C4-2B (cell line): ENCODE measurements around the gene NLRP14.

ENCODE experiments used
- H3K27ac ChIP-seq: fragments of 450-650 bp; 2 replicates; pipeline ENCODE4 v1.5.1; 2017
- CTCF ChIP-seq: fragments of 450-650 bp; conservative IDR thresholded peaks from 2 replicates; pipeline ENCODE4 v1.5.1; 2017; ENCODE audit warnings: mild to moderate bottlenecking
- ZFX ChIP-seq: fragments of 450-650 bp; IDR thresholded peaks from 2 replicates; pipeline ENCODE4 v1.6.1; 2017

NLRP14 gene

GRCh38 chr11:7080900-7081299 lies 60.6 kb downstream of the NLRP14 start:
- TF ChIP-seq ZFX (no peak), CTCF (no peak)
- no peak overlapping the region for H3K27ac ChIP-seq

- no peak for TF ChIP-seq ZFX
- no peak for TF ChIP-seq CTCF
- no peak overlapping the region for H3K27ac ChIP-seq
Measured at GRCh38 chr11:7081441-7081840, 61.2 kb downstream of the NLRP14 start.

GRCh38 chr11:7088921-7089320 lies 68.6 kb downstream of the NLRP14 start, which contains the start of gene RBMXL2:
Gene RBMXL2, plus strand, starts transcription at chr11:7088998. Its CDS starts 123 bp downstream, at chr11:7089121.
- H3K27ac ChIP-seq: no peak within 1 kb of the TSS
- no peak for TF ChIP-seq ZFX
- TF ChIP-seq CTCF: peak; percentile 20

GRCh38 chr11:7089328-7090251 lies 69.3 kb downstream of the NLRP14 start:
- TF ChIP-seq CTCF: no peak
- TF ChIP-seq ZFX: no peak
- H3K27ac ChIP-seq: no peak overlapping the region

GRCh38 chr11:7098235-7098832 lies 78.1 kb downstream of the NLRP14 start:
- TF ChIP-seq CTCF (peak; percentile 78), ZFX (no peak)
- no peak overlapping the region for H3K27ac ChIP-seq

GRCh38 chr11:7115780-7116179 lies 95.5 kb downstream of the NLRP14 start:
- no peak overlapping the region for H3K27ac ChIP-seq
- TF ChIP-seq CTCF (no peak), ZFX (no peak)

GRCh38 chr11:7116370-7116769 lies 96.1 kb downstream of the NLRP14 start:
- no peak for TF ChIP-seq CTCF
- no peak for TF ChIP-seq ZFX
- no peak overlapping the region for H3K27ac ChIP-seq
